ENCODE results near the gene ZNF346.

Gene ZNF346

GRCh38 chr5:177128551-177128981 is 106.1 kb downstream of the ZNF346 start:
- Histone ChIP-seq H3K4me2 (ENCODE audit: low read depth, low read length, poor library complexity, severe bottlenecking) (no peak overlapping the region), H3K79me2 (ENCODE audit: insufficient read depth, low read length) (no peaks in the 10 kb centered on the region), H3K9me3 (ENCODE audit: insufficient read depth, low read depth, low read length) (no peaks in the 10 kb centered on the region), H3K4me3 (ENCODE audit: low read length, poor library complexity, severe bottlenecking) (no peak overlapping the region), H3K4me1 (ENCODE audit: insufficient read depth, low read length, poor library complexity, severe bottlenecking) (no peaks in the 10 kb centered on the region), H3F3A (ENCODE audit: low read depth) (no peaks in the 10 kb centered on the region), H3K36me3 (ENCODE audit: insufficient read depth, low read length) (no peaks in the 10 kb centered on the region), H3K9ac (ENCODE audit: low read depth, low read length, poor library complexity, severe bottlenecking) (no peak overlapping the region), H3K27me3 (ENCODE audit: insufficient read depth, low read length, poor library complexity, severe bottlenecking) (no peaks in the 10 kb centered on the region), H2AFZ (ENCODE audit: low read length) (no peak overlapping the region), H3K9me2 (replicated peaks; ENCODE audit: low read depth, low read length) (no peaks in the 10 kb centered on the region), H4K20me1 (ENCODE audit: insufficient read depth, low read length, poor library complexity, severe bottlenecking) (no peaks in the 10 kb centered on the region)
- TF ChIP-seq CTCF (conservative IDR thresholded peaks at IDR 0.05; ENCODE audit: low read length) (no peak), EZH2phosphoT487 (IDR thresholded peaks at IDR 0.05; ENCODE audit: borderline replicate concordance) (no peak)

- no peak overlapping the region for H3K4me2 ChIP-seq (ENCODE audit: low read depth, low read length, poor library complexity, severe bottlenecking)
- H3K4me3 ChIP-seq (ENCODE audit: low read length, poor library complexity, severe bottlenecking) = no peak overlapping the region
- peaks cover 10% of the 10 kb centered on the region for H3K79me2 ChIP-seq (ENCODE audit: insufficient read depth, low read length)
- H3K27me3 ChIP-seq (ENCODE audit: insufficient read depth, low read length, poor library complexity, severe bottlenecking) = no peaks in the 10 kb centered on the region
- TF ChIP-seq EZH2phosphoT487 (IDR thresholded peaks at IDR 0.05; ENCODE audit: borderline replicate concordance) = no peak
- TF ChIP-seq CTCF (conservative IDR thresholded peaks at IDR 0.05; ENCODE audit: low read length) = no peak
- H3K9me3 ChIP-seq (ENCODE audit: insufficient read depth, low read depth, low read length) = no peaks in the 10 kb centered on the region
- H3F3A ChIP-seq (ENCODE audit: low read depth) = no peaks in the 10 kb centered on the region
- H4K20me1 ChIP-seq (ENCODE audit: insufficient read depth, low read length, poor library complexity, severe bottlenecking) = no peaks in the 10 kb centered on the region
- H3K9ac ChIP-seq (ENCODE audit: low read depth, low read length, poor library complexity, severe bottlenecking) = no peak overlapping the region
- H3K9me2 ChIP-seq (replicated peaks; ENCODE audit: low read depth, low read length) = no peaks in the 10 kb centered on the region
- no peaks in the 10 kb centered on the region for H3K36me3 ChIP-seq (ENCODE audit: insufficient read depth, low read length)
- peaks cover 5% of the 10 kb centered on the region for H3K4me1 ChIP-seq (ENCODE audit: insufficient read depth, low read length, poor library complexity, severe bottlenecking)
- H2AFZ ChIP-seq (ENCODE audit: low read length) = no peak overlapping the region
Observed at GRCh38 chr5:177130211-177131018, 107.9 kb downstream of the ZNF346 start.

All from Loucy (cell line).